Right atrium auricular region (tissue), 2 donors: ENCODE data around the gene LELP1. TPM values are rescaled to one million over a fixed set of nuclear protein-coding genes. Genes with fewer than 3 reads are reported as not detected.

Experiments used
- DNase-seq: peaks from one replicate; pipeline ENCODE4 v3.0.0-alpha.2; 2019; ENCODE audit warnings: low spot score
- H3K27ac ChIP-seq, 2 donors: fragments of 200-600 bp; sonication (generic); 1 replicate in 1 of 2; 2 replicates in 1 of 2; pipeline ENCODE4 v1.5.1; 2016 to 2019
- H3K27me3 ChIP-seq, 2 donors: fragments of 200-600 bp; sonication (generic); one replicate each; pipeline versions ENCODE4 v1.5.1 to v1.6.0; 2017 to 2019
- H3K36me3 ChIP-seq: fragments of 200-600 bp; sonication (generic); one replicate; pipeline ENCODE4 v1.5.1; 2016
- H3K4me1 ChIP-seq, 2 donors: fragments of 200-600 bp; sonication (generic); one replicate each; pipeline versions ENCODE4 v1.5.1 to v1.6.0; 2017 to 2019
- H3K4me3 ChIP-seq, 2 donors: fragments of 200-600 bp; sonication (generic); 1 replicate in 1 of 2; 2 replicates in 1 of 2; pipeline ENCODE4 v1.5.1; 2017 to 2019; ENCODE audit warnings: mild to moderate bottlenecking in 1 of 2, moderate library complexity in 1 of 2
- H3K9me3 ChIP-seq, 2 donors: fragments of 200-600 bp; sonication (generic); one replicate each; pipeline ENCODE4 v1.5.1; 2019
- total RNA-seq, 2 donors: library from RNA; depleted of rRNA; stranded (reverse); fragments of >200 nt; gene quantifications; one replicate each; pipeline ENCODE4 v1.1.0, GENCODE V29; 2016
- TF ChIP-seq, protein P1 (sequence below), 2 donors: fragments of 200-600 bp; sonication (generic); IDR thresholded peaks; one replicate each; pipeline ENCODE4 v1.5.1; 2019; ENCODE audit warnings: antibody characterized with exemption in 2 of 2

Gene LELP1
- total RNA-seq, 2 donors from 2014 or later, result not detected

- H3K4me3 ChIP-seq, result no peak overlapping the region
- H3K4me1 ChIP-seq, result no peaks in the 10 kb centered on the region
- DNase-seq, result peak; percentile 16
- H3K36me3 ChIP-seq, result no peaks in the 10 kb centered on the region
- no peaks in the 10 kb centered on the region for H3K9me3 ChIP-seq
- H3K27ac ChIP-seq, result no peak overlapping the region
- no peaks in the 10 kb centered on the region for H3K27me3 ChIP-seq
- TF ChIP-seq, protein P1, sequence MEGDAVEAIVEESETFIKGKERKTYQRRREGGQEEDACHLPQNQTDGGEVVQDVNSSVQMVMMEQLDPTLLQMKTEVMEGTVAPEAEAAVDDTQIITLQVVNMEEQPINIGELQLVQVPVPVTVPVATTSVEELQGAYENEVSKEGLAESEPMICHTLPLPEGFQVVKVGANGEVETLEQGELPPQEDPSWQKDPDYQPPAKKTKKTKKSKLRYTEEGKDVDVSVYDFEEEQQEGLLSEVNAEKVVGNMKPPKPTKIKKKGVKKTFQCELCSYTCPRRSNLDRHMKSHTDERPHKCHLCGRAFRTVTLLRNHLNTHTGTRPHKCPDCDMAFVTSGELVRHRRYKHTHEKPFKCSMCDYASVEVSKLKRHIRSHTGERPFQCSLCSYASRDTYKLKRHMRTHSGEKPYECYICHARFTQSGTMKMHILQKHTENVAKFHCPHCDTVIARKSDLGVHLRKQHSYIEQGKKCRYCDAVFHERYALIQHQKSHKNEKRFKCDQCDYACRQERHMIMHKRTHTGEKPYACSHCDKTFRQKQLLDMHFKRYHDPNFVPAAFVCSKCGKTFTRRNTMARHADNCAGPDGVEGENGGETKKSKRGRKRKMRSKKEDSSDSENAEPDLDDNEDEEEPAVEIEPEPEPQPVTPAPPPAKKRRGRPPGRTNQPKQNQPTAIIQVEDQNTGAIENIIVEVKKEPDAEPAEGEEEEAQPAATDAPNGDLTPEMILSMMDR (IDR thresholded peaks at IDR 0.05), result no peak
Observed at GRCh38 chr1:153245466-153245865, 42.2 kb downstream of the LELP1 start.

- TF ChIP-seq, protein P1 (IDR thresholded peaks at IDR 0.05), result no peak
- Histone ChIP-seq H3K27ac (no peak overlapping the region), H3K4me3 (no peak overlapping the region), H3K36me3 (no peaks in the 10 kb centered on the region), H3K9me3 (no peaks in the 10 kb centered on the region), H3K27me3 (no peaks in the 10 kb centered on the region), H3K4me1 (no peaks in the 10 kb centered on the region)
- peak; percentile 5 for DNase-seq
Observed at GRCh38 chr1:153246018-153246417, 42.8 kb downstream of the LELP1 start.

GRCh38 chr1:153246825-153247224 lies 43.6 kb downstream of the LELP1 start:
- TF ChIP-seq, protein P1 (IDR thresholded peaks at IDR 0.05), result no peak
- no peaks in the 10 kb centered on the region for H3K4me1 ChIP-seq
- no peaks in the 10 kb centered on the region for H3K27me3 ChIP-seq
- no peaks in the 10 kb centered on the region for H3K9me3 ChIP-seq
- H3K4me3 ChIP-seq, result no peak overlapping the region
- H3K36me3 ChIP-seq, result no peaks in the 10 kb centered on the region
- no peak overlapping the region for H3K27ac ChIP-seq
- peak; percentile 26 for DNase-seq

DNA sequence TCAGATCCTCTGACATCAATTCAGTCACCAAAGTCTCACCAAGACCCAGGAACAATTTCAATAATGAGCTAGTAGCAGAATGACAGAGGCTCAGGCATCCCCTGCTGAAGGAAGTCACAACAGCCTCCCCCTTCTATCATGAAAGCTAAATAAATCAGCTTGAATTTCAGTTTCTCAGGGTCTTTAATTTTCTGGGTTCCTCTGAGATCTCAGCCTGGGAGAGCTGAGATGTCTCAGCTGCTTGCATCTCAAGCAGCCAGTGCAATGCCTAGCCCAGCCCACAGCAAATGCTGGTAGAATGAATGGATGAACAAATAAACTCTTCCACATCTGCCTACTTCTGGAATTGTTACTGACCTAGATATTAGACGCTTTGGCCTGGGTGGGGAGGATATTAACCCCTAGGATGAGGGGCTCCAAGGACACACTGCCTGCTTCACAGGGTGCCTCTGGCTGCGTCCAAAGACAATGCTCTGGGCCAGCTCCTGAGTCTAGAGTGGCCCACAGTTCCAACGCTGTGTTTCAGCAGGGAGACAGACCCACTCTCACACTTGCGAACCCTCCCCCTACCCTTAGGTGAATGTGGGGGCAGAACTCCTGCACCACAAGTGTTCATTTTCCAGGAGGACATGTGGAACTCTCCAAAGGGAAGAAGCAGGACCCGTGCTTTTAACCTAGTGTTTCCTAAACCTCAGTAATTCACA lies 45.1 kb downstream of the LELP1 start:
- Histone ChIP-seq H3K4me3 (no peak overlapping the region), H3K36me3 (no peaks in the 10 kb centered on the region), H3K4me1 (no peaks in the 10 kb centered on the region), H3K9me3 (no peaks in the 10 kb centered on the region), H3K27me3 (no peaks in the 10 kb centered on the region), H3K27ac (no peak overlapping the region)
- TF ChIP-seq, protein P1 (IDR thresholded peaks at IDR 0.05), result no peak
- DNase-seq, result peak; percentile 21

DNA sequence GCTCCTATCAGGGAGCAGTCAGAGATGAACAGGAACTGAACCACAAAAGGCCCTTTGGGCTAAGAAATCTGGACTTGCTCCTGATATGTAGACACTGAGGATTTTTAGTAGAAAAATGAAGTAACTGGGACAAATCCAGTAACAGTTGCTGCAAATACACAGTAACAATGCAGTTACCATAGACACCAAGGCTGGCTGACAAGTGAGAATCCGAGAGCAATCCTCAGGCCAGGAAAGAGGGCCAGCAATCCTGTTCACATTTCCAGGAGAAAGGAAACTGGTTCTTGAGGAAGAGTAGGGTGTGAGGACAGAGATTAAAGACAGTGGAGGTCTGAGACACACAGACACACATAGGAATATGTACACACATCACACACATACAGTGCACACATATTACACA lies 46.9 kb downstream of the LELP1 start:
- Histone ChIP-seq H3K4me3 (no peak overlapping the region), H3K4me1 (no peaks in the 10 kb centered on the region), H3K27me3 (no peaks in the 10 kb centered on the region), H3K36me3 (no peaks in the 10 kb centered on the region), H3K9me3 (no peaks in the 10 kb centered on the region), H3K27ac (no peak overlapping the region)
- DNase-seq, result no peak
- TF ChIP-seq, protein P1 (IDR thresholded peaks at IDR 0.05), result no peak

DNA sequence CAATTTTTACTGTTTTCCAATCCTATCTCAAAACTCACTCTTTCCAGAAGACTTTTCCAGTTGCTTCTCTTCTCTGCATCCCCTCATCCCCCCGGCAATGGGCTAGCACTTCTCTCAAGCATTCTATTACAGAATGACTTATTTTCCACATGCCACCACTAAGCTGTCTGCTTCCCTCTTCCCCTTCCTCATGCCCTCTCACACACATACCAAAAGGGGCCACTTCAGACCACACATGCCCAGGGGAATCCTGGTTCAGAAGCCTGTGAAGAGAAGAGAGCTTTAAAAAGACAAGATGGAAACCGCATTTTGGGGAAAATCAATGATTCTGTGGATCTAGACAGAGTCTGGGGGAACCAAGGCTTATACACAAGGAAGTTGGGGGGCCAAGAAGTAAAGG lies 47.9 kb downstream of the LELP1 start:
- no peak overlapping the region for H3K27ac ChIP-seq
- no peak overlapping the region for H3K4me3 ChIP-seq
- no peak for DNase-seq
- no peaks in the 10 kb centered on the region for H3K4me1 ChIP-seq
- TF ChIP-seq, protein P1 (IDR thresholded peaks at IDR 0.05), result no peak
- H3K9me3 ChIP-seq, result no peaks in the 10 kb centered on the region
- no peaks in the 10 kb centered on the region for H3K36me3 ChIP-seq
- H3K27me3 ChIP-seq, result no peaks in the 10 kb centered on the region
